Spinal cord (tissue), 10 donors: Measurements from ENCODE around the gene ZNF425. TPM values are rescaled to one million over a fixed set of nuclear protein-coding genes. Genes with fewer than 3 reads are reported as not detected.
"Not testable (repeated sequence)": the region's sequence is repeated elsewhere in the genome, so short reads cannot be mapped to it uniquely, and the experiment has no call there.

ENCODE experiments used
- DNase-seq, 6 donors: peaks; one replicate each; pipeline versions ENCODE4 v3.0.0 to v3.0.0-alpha.2; 2013 to 2015; ENCODE audit warnings: low spot score in 6 of 6, low read depth in 4 of 6
- H3K27ac ChIP-seq: one replicate; pipeline ENCODE4 v1.5.1; 2013; ENCODE audit warnings: low read depth, low read length, control low read depth
- H3K27me3 ChIP-seq: one replicate; pipeline ENCODE4 v1.6.1; 2013; ENCODE audit warnings: low read length; ENCODE audit not compliant: control insufficient read depth, insufficient read depth
- H3K36me3 ChIP-seq: one replicate; pipeline ENCODE4 v1.6.1; 2013; ENCODE audit warnings: low read length; ENCODE audit not compliant: control insufficient read depth, insufficient read depth
- H3K4me1 ChIP-seq: one replicate; pipeline ENCODE4 v1.6.1; 2013; ENCODE audit warnings: low read length; ENCODE audit not compliant: control insufficient read depth, insufficient read depth
- H3K4me3 ChIP-seq: one replicate; pipeline ENCODE4 v1.5.1; 2013; ENCODE audit warnings: low read depth, low read length, control low read depth
- H3K9me3 ChIP-seq: one replicate; pipeline ENCODE4 v1.6.1; 2013; ENCODE audit warnings: low read length; ENCODE audit not compliant: control insufficient read depth, insufficient read depth
- WGBS: methylation state at CpG from one replicate; pipeline ENCODE4 v1.1.5; 2013; ENCODE audit warnings: missing lambda C conversion rate; ENCODE audit not compliant: insufficient coverage; 5-methylcytosine and 5-hydroxymethylcytosine counted together
- polyA plus RNA-seq, 2 donors: library from polyadenylated mRNA; unstranded; fragments of 120-200 nt; gene quantifications; one replicate each; pipeline ENCODE4 v1.2.1, GENCODE V29; 2013; ENCODE audit not compliant: insufficient read length in 2 of 2
- total RNA-seq, 2 donors: library from RNA; depleted of rRNA in 1 of 2; stranded (reverse); fragments of 120-200 nt in 1 of 2; fragments of >200 nt in 1 of 2; gene quantifications; one replicate each; pipeline versions ENCODE4 v1.2.3 to v1.2.4, GENCODE V29; 2013 to 2014
- donor health status: healthy.

Gene ZNF425
- total and polyA plus RNA-seq, 4 donors, result 5.7 to 6.3 (median 6.0) TPM

- WGBS, result 100% methylated on average over 1 of the region's 1 CpG
- Histone ChIP-seq H3K4me3 (no peak overlapping the region), H3K9me3 (no peaks in the 10 kb centered on the region), H3K36me3 (peaks cover 29% of the 10 kb centered on the region), H3K27ac (no peak overlapping the region), H3K4me1 (no peaks in the 10 kb centered on the region), H3K27me3 (no peaks in the 10 kb centered on the region)
- DNase-seq, result peak in 1 of 6 donors; percentile 4
Measured at GRCh38 chr7:149102666-149103065, 23.5 kb downstream of the ZNF425 start.

GRCh38 chr7:149100821-149101220, 25.3 kb downstream of the ZNF425 start:
- Histone ChIP-seq H3K4me1 (no peaks in the 10 kb centered on the region), H3K9me3 (no peaks in the 10 kb centered on the region), H3K27ac (no peak overlapping the region), H3K4me3 (no peak overlapping the region), H3K27me3 (no peaks in the 10 kb centered on the region), H3K36me3 (peaks cover 29% of the 10 kb centered on the region)
- WGBS, result 100% methylated on average over 2 of the region's 2 CpGs
- no peak for DNase-seq

GRCh38 chr7:149099058-149099457, 27.1 kb downstream of the ZNF425 start:
- H3K27me3 ChIP-seq, result no peaks in the 10 kb centered on the region
- no peaks in the 10 kb centered on the region for H3K4me1 ChIP-seq
- no peak overlapping the region for H3K4me3 ChIP-seq

GRCh38 chr7:149097088-149097487, 29.0 kb downstream of the ZNF425 start:
- Histone ChIP-seq H3K36me3 (peaks cover 6% of the 10 kb centered on the region), H3K4me1 (no peaks in the 10 kb centered on the region), H3K27ac (no peak overlapping the region), H3K4me3 (no peak overlapping the region), H3K27me3 (no peaks in the 10 kb centered on the region), H3K9me3 (no peaks in the 10 kb centered on the region)
- WGBS, result 50% methylated on average over 1 of the region's 4 CpGs
- no peak for DNase-seq

More at GRCh38 chr7:149099058-149099457, 27.1 kb downstream of the ZNF425 start:
- H3K27ac ChIP-seq, result no peak overlapping the region
- WGBS, result 94% methylated on average over 4 of the region's 6 CpGs
- H3K9me3 ChIP-seq, result no peaks in the 10 kb centered on the region
- H3K36me3 ChIP-seq, result peaks cover 18% of the 10 kb centered on the region
- DNase-seq, result no peak

- Histone ChIP-seq H3K9me3 (no peaks in the 10 kb centered on the region), H3K4me3 (no peak overlapping the region), H3K27ac (no peak overlapping the region), H3K4me1 (peaks cover 19% of the 10 kb centered on the region), H3K27me3 (no peaks in the 10 kb centered on the region), H3K36me3 (no peaks in the 10 kb centered on the region)
- 75% methylated on average over 3 of the region's 4 CpGs for WGBS
- no peak for DNase-seq
Measured at GRCh38 chr7:149093228-149093627, 32.9 kb downstream of the ZNF425 start.

GRCh38 chr7:149092244-149092643, 33.9 kb downstream of the ZNF425 start:
- not testable (repeated sequence) for DNase-seq, H3K27ac ChIP-seq, H3K27me3 ChIP-seq, H3K9me3 ChIP-seq, H3K36me3 ChIP-seq, H3K4me3 ChIP-seq
- peaks cover 19% of the 10 kb centered on the region for H3K4me1 ChIP-seq
- 100% methylated on average over 3 of the region's 20 CpGs for WGBS

- 0% methylated on average over 77 of the region's 77 CpGs for WGBS
- H3K27ac ChIP-seq, result peak within 1 kb of the TSS; percentile 97
- H3K27me3 ChIP-seq, result no peaks in the 10 kb centered on the region
- DNase-seq, result peak; percentile 81 to 97 (median 89)
- peaks cover 4% of the 10 kb centered on the region for H3K36me3 ChIP-seq
- no peaks in the 10 kb centered on the region for H3K9me3 ChIP-seq
- H3K4me3 ChIP-seq, result peak within 1 kb of the TSS; percentile 84
- H3K4me1 ChIP-seq, result peaks cover 19% of the 10 kb centered on the region
Measured at GRCh38 chr7:149090397-149091195, 35.5 kb downstream of the ZNF425 start, which contains the start of gene ZNF786. Gene ZNF786 (minus strand): TSS chr7:149090718. CDS start chr7:149090640, 78 bp downstream.

- Histone ChIP-seq H3K9me3 (no peaks in the 10 kb centered on the region), H3K27ac (no peak overlapping the region), H3K27me3 (no peaks in the 10 kb centered on the region), H3K36me3 (peaks cover 4% of the 10 kb centered on the region), H3K4me3 (no peak overlapping the region), H3K4me1 (peaks cover 19% of the 10 kb centered on the region)
- 90% methylated on average over 3 of the region's 6 CpGs for WGBS
- DNase-seq, result no peak
Measured at GRCh38 chr7:149087376-149087775, 38.7 kb downstream of the ZNF425 start.

- DNase-seq, result no peak
- H3K27me3 ChIP-seq, result no peaks in the 10 kb centered on the region
- no peak overlapping the region for H3K4me3 ChIP-seq
- no CpG with 5 or more reads among the region's 1 CpG for WGBS
- no peaks in the 10 kb centered on the region for H3K9me3 ChIP-seq
- H3K27ac ChIP-seq, result no peak overlapping the region
- peaks cover 4% of the 10 kb centered on the region for H3K36me3 ChIP-seq
- peaks cover 12% of the 10 kb centered on the region for H3K4me1 ChIP-seq
Measured at GRCh38 chr7:149085866-149086265, 40.3 kb downstream of the ZNF425 start.

- peaks cover 7% of the 10 kb centered on the region for H3K36me3 ChIP-seq
- WGBS, result no CpG with 5 or more reads among the region's 2 CpGs
- H3K4me3 ChIP-seq, result no peak overlapping the region
- no peaks in the 10 kb centered on the region for H3K27me3 ChIP-seq
- DNase-seq, result no peak
- peaks cover 6% of the 10 kb centered on the region for H3K4me1 ChIP-seq
- no peak overlapping the region for H3K27ac ChIP-seq
- no peaks in the 10 kb centered on the region for H3K9me3 ChIP-seq
Measured at GRCh38 chr7:149084407-149084806, 41.7 kb downstream of the ZNF425 start.
